Umbilical cord (tissue), 2 donors: Measurements from ENCODE around the gene SIRT2. TPM values are rescaled to one million over a fixed set of nuclear protein-coding genes. Genes with fewer than 3 reads are reported as not detected.
"Not testable (repeated sequence)": the region's sequence is repeated elsewhere in the genome, so short reads cannot be mapped to it uniquely, and the experiment has no call there.

Experiments used
- DNase-seq: peaks from one replicate; pipeline ENCODE4 v3.0.0-alpha.2; 2015; ENCODE audit warnings: low spot score
- total RNA-seq: library from RNA; depleted of rRNA; stranded (reverse); fragments of >200 nt; gene quantifications from one replicate; pipeline ENCODE4 v1.2.3, GENCODE V29; 2014; ENCODE audit warnings: low replicate concordance; ENCODE audit not compliant: insufficient read depth

SIRT2 gene
- total RNA-seq, 1 donor from 2014 or later, result 36.4 TPM

DNA sequence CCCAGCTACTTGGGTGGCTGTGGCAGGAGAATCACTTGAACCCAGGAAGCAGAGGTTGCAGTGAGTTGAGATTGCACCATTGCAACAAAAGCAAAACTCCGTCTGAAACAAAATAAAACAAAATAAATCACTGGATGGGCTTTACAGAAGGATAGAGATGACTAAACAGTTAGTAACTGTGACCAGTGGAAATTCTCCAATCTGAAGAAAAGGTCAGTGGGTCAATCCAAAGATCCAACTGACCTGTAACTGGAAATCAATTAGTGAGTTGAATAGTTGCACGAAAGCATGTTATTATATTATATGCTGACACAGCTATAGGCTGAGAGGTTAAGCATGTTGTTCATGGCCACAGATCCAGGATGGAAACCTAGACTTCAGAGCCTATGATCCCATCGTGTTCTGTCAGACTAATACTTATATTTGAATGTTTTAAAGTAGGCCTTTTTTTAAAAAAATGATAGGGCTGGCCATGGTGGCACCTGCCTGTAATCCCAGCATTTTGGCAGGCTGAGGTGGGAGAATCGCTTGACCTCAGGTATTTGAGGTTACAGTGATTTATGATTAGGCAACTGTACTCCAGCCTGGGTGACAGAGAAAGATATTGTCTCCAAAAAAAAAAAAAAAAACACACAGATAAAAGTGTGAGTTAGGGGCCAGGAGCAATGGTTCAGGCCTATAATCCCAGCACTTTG is 69.2 kb downstream of the SIRT2 start:
- no peak for DNase-seq

DNA sequence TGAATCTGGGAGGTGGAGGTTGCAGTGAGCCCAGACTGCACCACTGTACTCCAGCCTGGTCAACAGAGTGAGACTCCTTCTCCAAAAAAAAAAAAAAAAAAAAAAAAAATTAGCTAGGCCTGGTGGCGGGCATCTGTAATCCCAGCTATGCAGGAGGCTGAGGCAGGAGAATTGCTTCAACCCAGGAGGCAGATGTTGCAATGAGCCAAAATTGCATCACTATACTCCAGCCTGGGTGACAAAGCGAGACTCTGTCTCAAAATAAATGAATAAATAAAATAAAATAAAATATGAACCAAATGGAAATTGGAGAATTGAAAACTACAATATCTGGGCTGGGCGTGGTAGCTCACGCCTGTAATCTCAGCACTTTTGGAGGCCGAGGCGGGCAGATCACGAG is 70.2 kb downstream of the SIRT2 start:
- DNase-seq, result not testable (repeated sequence)

Other genes starting within 250 kb of the SIRT2 start
- not detected for gene CAPN12, start 155.1 kb downstream of the SIRT2 start, total RNA-seq
- gene LGALS7, start 126.1 kb downstream of the SIRT2 start, total RNA-seq, result 4.3 TPM
- gene LGALS7B, start 110.4 kb downstream of the SIRT2 start, total RNA-seq, result 139 TPM
- not detected for gene LGALS4, start 86.7 kb downstream of the SIRT2 start, total RNA-seq
- gene ECH1, start 67.8 kb downstream of the SIRT2 start, total RNA-seq, result 16.1 TPM
- 141 TPM for gene HNRNPL, start 49.6 kb downstream of the SIRT2 start, total RNA-seq
- 4.1 TPM for gene RINL, start 21.3 kb downstream of the SIRT2 start, total RNA-seq
- gene NFKBIB, start 351 bp upstream of the SIRT2 start, total RNA-seq, result 11.8 TPM
- gene CCER2, start 12.6 kb upstream of the SIRT2 start, total RNA-seq, result not detected
- gene SARS2, start 31.1 kb upstream of the SIRT2 start, total RNA-seq, result 11.3 TPM
- 29.4 TPM for gene MRPS12, start 31.3 kb upstream of the SIRT2 start, total RNA-seq
- gene FBXO17, start 76.1 kb upstream of the SIRT2 start, total RNA-seq, result 11.6 TPM
- gene FBXO27, start 132.9 kb upstream of the SIRT2 start, total RNA-seq, result 12.3 TPM
- 0.24 TPM for gene ACP7, start 184.8 kb upstream of the SIRT2 start, total RNA-seq
- 1.2 TPM for gene PAK4, start 226.2 kb upstream of the SIRT2 start, total RNA-seq